Bone marrow (tissue), 2 donors: ENCODE measurements around the gene EPHB4.

Experiments used
- DNase-seq, 2 donors: peaks; one replicate each; lab custom pipeline; 2025; lab: John Stamatoyannopoulos, UW

EPHB4 gene

GRCh38 chr7:100854146-100854895 lies 27.0 kb upstream of the EPHB4 start:
- DNase-seq = no peak

- DNase-seq = peak; percentile 53 to 74
Measured at GRCh38 chr7:100852048-100852872, 24.9 kb upstream of the EPHB4 start, which contains the start of gene SLC12A9. Gene SLC12A9, plus strand, starts transcription at chr7:100852713. Its CDS starts 1,485 bp downstream, at chr7:100854198.

- DNase-seq = no peak
Measured at GRCh38 chr7:100847360-100847759, 20.0 kb upstream of the EPHB4 start.

- no peak for DNase-seq
Measured at GRCh38 chr7:100840470-100841100, 13.3 kb upstream of the EPHB4 start.

- no peak for DNase-seq
Measured at GRCh38 chr7:100839361-100839760, 12.0 kb upstream of the EPHB4 start.

GRCh38 chr7:100837099-100837836 lies 9.9 kb upstream of the EPHB4 start:
- DNase-seq = peak; percentile 39 to 73

GRCh38 chr7:100836812-100837098 lies 9.4 kb upstream of the EPHB4 start:
- DNase-seq = no peak

- no peak for DNase-seq
Measured at GRCh38 chr7:100835903-100836811, 8.8 kb upstream of the EPHB4 start.

- DNase-seq = no peak
Measured at GRCh38 chr7:100832281-100832633, 4.9 kb upstream of the EPHB4 start.

GRCh38 chr7:100830396-100830795 lies 3.1 kb upstream of the EPHB4 start:
- DNase-seq = no peak

GRCh38 chr7:100829150-100829716 lies 1.9 kb upstream of the EPHB4 start:
- DNase-seq = no peak

- DNase-seq = no peak
Measured at GRCh38 chr7:100826514-100827329, 601 bp downstream of the EPHB4 start.

GRCh38 chr7:100825751-100826513 lies 1.4 kb downstream of the EPHB4 start:
- DNase-seq = no peak

GRCh38 chr7:100825215-100825671 lies 2.1 kb downstream of the EPHB4 start:
- no peak for DNase-seq

- no peak for DNase-seq
Measured at GRCh38 chr7:100824499-100825214, 2.7 kb downstream of the EPHB4 start.

- no peak for DNase-seq
Measured at GRCh38 chr7:100823534-100823933, 3.8 kb downstream of the EPHB4 start.

GRCh38 chr7:100823140-100823525 lies 4.2 kb downstream of the EPHB4 start:
- no peak for DNase-seq
